T47D (cell line): ENCODE data around the gene CLPSL1.
A peak's percentile ranks its signal among the peaks of the same experiment; 100 is the strongest.

Experiments used
- DNase-seq, 2 experiments: peaks; one replicate each; pipeline versions ENCODE4 v3.0.0 to v3.0.0-alpha.2; 2011 to 2012; ENCODE audit warnings: low read depth in 1 of 2, low spot score in 1 of 2
- JUND ChIP-seq: IDR thresholded peaks from 2 replicates; pipeline ENCODE4 v1.6.1; 2012; ENCODE audit warnings: low read depth
- in situ Hi-C: cut with HindIII; loops from 2 replicates; pipeline ENCODE4 v1.10.0; 2016; ENCODE audit warnings: low sequenced_read_pairs, low pct_unique_long_range_greater_than_20kb

CLPSL1 gene

GRCh38 chr6:35794536-35795452 lies 14.0 kb downstream of the CLPSL1 start:
- TF ChIP-seq JUND = no peak
- in situ Hi-C loops = no loop called here
- no peak for DNase-seq

- in situ Hi-C loops = no loop called here
- no peak for DNase-seq
- TF ChIP-seq JUND = no peak
Observed at GRCh38 chr6:35795453-35796071, 14.7 kb downstream of the CLPSL1 start.

- TF ChIP-seq JUND = no peak
- peak in 1 of 2 experiments; percentile 67 for DNase-seq
- in situ Hi-C loops = no loop called here
Observed at GRCh38 chr6:35796236-35796635, 15.4 kb downstream of the CLPSL1 start.

- DNase-seq = no peak
- in situ Hi-C loops = no loop called here
- no peak for TF ChIP-seq JUND
Observed at GRCh38 chr6:35797837-35798526, 17.2 kb downstream of the CLPSL1 start.

- TF ChIP-seq JUND = no peak
- in situ Hi-C loops = no loop called here
- DNase-seq = no peak
Observed at GRCh38 chr6:35798706-35799105, 17.9 kb downstream of the CLPSL1 start.

GRCh38 chr6:35801148-35801547 lies 20.3 kb downstream of the CLPSL1 start:
- DNase-seq = no peak
- in situ Hi-C loops = no loop called here
- no peak for TF ChIP-seq JUND

GRCh38 chr6:35804996-35805736 lies 24.3 kb downstream of the CLPSL1 start, which contains the start of gene LHFPL5:
Gene LHFPL5, plus strand, starts transcription at chr6:35805352. Its CDS starts 319 bp downstream, at chr6:35805671.
- DNase-seq = peak; percentile 67 to 82
- in situ Hi-C loops = no loop called here
- no peak for TF ChIP-seq JUND

- DNase-seq = no peak
- TF ChIP-seq JUND = no peak
- in situ Hi-C loops = no loop called here
Observed at GRCh38 chr6:35808688-35809087, 27.9 kb downstream of the CLPSL1 start.

- no peak for DNase-seq
- TF ChIP-seq JUND = no peak
- in situ Hi-C loops = no loop called here
Observed at GRCh38 chr6:35809809-35810208, 29.0 kb downstream of the CLPSL1 start.

GRCh38 chr6:35810971-35811698 lies 30.3 kb downstream of the CLPSL1 start:
- no peak for TF ChIP-seq JUND
- in situ Hi-C loops = no loop called here
- no peak for DNase-seq

GRCh38 chr6:35811699-35811995 lies 30.8 kb downstream of the CLPSL1 start:
- in situ Hi-C loops = no loop called here
- no peak for DNase-seq
- no peak for TF ChIP-seq JUND

GRCh38 chr6:35817515-35817914 lies 36.7 kb downstream of the CLPSL1 start:
- in situ Hi-C loops = no loop called here
- no peak for TF ChIP-seq JUND
- no peak for DNase-seq
